Thymus (tissue), 11 donors: ENCODE results near the gene RAP2C. TPM values are rescaled to one million over a fixed set of nuclear protein-coding genes. Genes with fewer than 3 reads are reported as not detected.
"Not testable (repeated sequence)": the region's sequence is repeated elsewhere in the genome, so short reads cannot be mapped to it uniquely, and the experiment has no call there.

ENCODE experiments used
- DNase-seq, 9 donors: peaks; one replicate each; pipeline ENCODE4 v3.0.0-alpha.2; 2013; ENCODE audit warnings: low spot score in 9 of 9, low read depth in 6 of 9, missing footprints in 1 of 9
- H3K27ac ChIP-seq, 2 donors: one replicate each; pipeline ENCODE4 v1.5.1; 2013; ENCODE audit warnings: control low read depth in 1 of 2, low read depth in 1 of 2, low read length in 1 of 2, mild to moderate bottlenecking in 1 of 2, moderate library complexity in 1 of 2
- H3K27me3 ChIP-seq, 2 donors: one replicate each; pipeline ENCODE4 v1.5.1; 2013; ENCODE audit warnings: low read length in 1 of 2; ENCODE audit not compliant: control insufficient read depth in 2 of 2, insufficient read depth in 1 of 2
- H3K36me3 ChIP-seq, 2 donors: one replicate each; pipeline ENCODE4 v1.5.1; 2013; ENCODE audit warnings: low read length in 1 of 2, mild to moderate bottlenecking in 1 of 2, moderate library complexity in 1 of 2; ENCODE audit not compliant: control insufficient read depth in 2 of 2, insufficient read depth in 2 of 2
- H3K4me1 ChIP-seq, 2 donors: one replicate each; pipeline ENCODE4 v1.5.1; 2013; ENCODE audit warnings: low read length in 2 of 2; ENCODE audit not compliant: control insufficient read depth in 2 of 2, insufficient read depth in 2 of 2
- H3K4me3 ChIP-seq, 2 donors: one replicate each; pipeline ENCODE4 v1.5.1; 2013; ENCODE audit warnings: low read length in 2 of 2, control low read depth in 1 of 2, mild to moderate bottlenecking in 1 of 2
- H3K9me3 ChIP-seq, 2 donors: one replicate each; pipeline ENCODE4 v1.5.1; 2013; ENCODE audit warnings: low read length in 1 of 2, mild to moderate bottlenecking in 1 of 2; ENCODE audit not compliant: control insufficient read depth in 2 of 2, insufficient read depth in 1 of 2
- WGBS: extraction: QIAGEN DNeasy Blood & Tissue Kit; methylation state at CpG from one replicate; pipeline ENCODE4 v1.1.7; 2013; 5-methylcytosine and 5-hydroxymethylcytosine counted together
- polyA plus RNA-seq: library from polyadenylated mRNA; stranded (reverse); fragments of 200-250 nt; gene quantifications from one replicate; pipeline ENCODE4 v1.2.3, GENCODE V29; 2013
- total RNA-seq: library from RNA; stranded (reverse); fragments of 120-200 nt; gene quantifications from one replicate; pipeline ENCODE4 v1.2.4, GENCODE V29; 2013
- donor health status: healthy.

RAP2C gene
- total and polyA plus RNA-seq, 2 donors = 24.5 to 36.0 TPM

GRCh38 chrX:132165005-132165404, 54.2 kb downstream of the RAP2C start:
- Histone ChIP-seq H3K36me3 (no peaks in the 10 kb centered on the region), H3K27ac (no peak overlapping the region), H3K27me3 (no peaks in the 10 kb centered on the region), H3K4me1 (no peaks in the 10 kb centered on the region), H3K4me3 (no peak overlapping the region), H3K9me3 (no peaks in the 10 kb centered on the region)
- no peak for DNase-seq

GRCh38 chrX:132163094-132163493, 56.2 kb downstream of the RAP2C start:
- not testable (repeated sequence) for H3K4me3 ChIP-seq, H3K9me3 ChIP-seq, H3K27ac ChIP-seq, H3K36me3 ChIP-seq, DNase-seq, H3K27me3 ChIP-seq, H3K4me1 ChIP-seq
- WGBS = 89% methylated on average over 3 of the region's 3 CpGs

- no peaks in the 10 kb centered on the region for H3K27me3 ChIP-seq
- 95% methylated on average over 4 of the region's 4 CpGs for WGBS
- DNase-seq = no peak
- H3K9me3 ChIP-seq = no peaks in the 10 kb centered on the region
- H3K4me1 ChIP-seq = no peaks in the 10 kb centered on the region
- H3K36me3 ChIP-seq = no peaks in the 10 kb centered on the region
- no peak overlapping the region for H3K4me3 ChIP-seq
- H3K27ac ChIP-seq = no peak overlapping the region
Observed at GRCh38 chrX:132153166-132153565, 66.1 kb downstream of the RAP2C start.

Other genes with a start within 250 kb of the RAP2C start
- gene STK26, start 196.1 kb downstream of the RAP2C start, total RNA-seq = 79.0 TPM
- 48.1 TPM for gene STK26, start 196.1 kb downstream of the RAP2C start, polyA plus RNA-seq
- under 0.01 TPM for gene FRMD7, start 91.4 kb downstream of the RAP2C start, total RNA-seq
- gene FRMD7, start 91.4 kb downstream of the RAP2C start, polyA plus RNA-seq = 0.02 TPM